Measurements from ENCODE around the gene HSD17B4.

DNA sequence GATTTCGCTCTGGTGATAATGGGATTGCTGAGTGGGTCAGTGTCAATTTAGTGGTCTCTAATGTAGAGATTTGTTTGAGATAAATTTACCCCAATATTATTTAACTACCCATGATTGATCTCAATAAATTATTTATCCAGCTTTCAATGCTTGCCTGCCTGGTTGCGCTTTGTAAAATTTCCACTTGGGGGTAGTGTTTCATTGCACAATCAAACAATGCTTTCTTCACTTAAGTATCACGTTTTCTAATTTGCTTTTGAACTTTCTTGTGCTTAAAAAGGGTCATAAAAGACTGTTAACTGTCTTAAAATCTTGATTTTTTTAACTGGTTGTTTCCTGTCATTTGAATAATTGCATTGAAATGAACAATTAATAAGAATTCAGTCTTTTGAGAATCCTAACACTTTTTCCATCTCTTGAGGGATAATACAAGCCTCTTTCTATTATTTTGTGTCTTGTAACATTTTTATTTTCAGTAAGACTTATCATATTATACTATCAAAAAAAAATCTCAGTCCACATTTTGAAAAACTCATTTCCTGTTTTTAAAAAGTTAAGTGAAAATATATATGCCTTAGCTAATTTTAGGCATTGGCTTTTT, 18.7 kb downstream of the HSD17B4 start:
- no peak for TF ChIP-seq REST (IDR thresholded peaks at IDR 0.05; ENCODE audit: insufficient read depth in 1 of 2, low read depth in 2 of 2, low read length in 1 of 2)
- no peak for TF ChIP-seq POLR2AphosphoS5 (IDR thresholded peaks at IDR 0.05; ENCODE audit: low read depth, low read length)
- TF ChIP-seq, protein P1, sequence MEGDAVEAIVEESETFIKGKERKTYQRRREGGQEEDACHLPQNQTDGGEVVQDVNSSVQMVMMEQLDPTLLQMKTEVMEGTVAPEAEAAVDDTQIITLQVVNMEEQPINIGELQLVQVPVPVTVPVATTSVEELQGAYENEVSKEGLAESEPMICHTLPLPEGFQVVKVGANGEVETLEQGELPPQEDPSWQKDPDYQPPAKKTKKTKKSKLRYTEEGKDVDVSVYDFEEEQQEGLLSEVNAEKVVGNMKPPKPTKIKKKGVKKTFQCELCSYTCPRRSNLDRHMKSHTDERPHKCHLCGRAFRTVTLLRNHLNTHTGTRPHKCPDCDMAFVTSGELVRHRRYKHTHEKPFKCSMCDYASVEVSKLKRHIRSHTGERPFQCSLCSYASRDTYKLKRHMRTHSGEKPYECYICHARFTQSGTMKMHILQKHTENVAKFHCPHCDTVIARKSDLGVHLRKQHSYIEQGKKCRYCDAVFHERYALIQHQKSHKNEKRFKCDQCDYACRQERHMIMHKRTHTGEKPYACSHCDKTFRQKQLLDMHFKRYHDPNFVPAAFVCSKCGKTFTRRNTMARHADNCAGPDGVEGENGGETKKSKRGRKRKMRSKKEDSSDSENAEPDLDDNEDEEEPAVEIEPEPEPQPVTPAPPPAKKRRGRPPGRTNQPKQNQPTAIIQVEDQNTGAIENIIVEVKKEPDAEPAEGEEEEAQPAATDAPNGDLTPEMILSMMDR (IDR thresholded peaks at IDR 0.05), result peak; percentile 76; the same call in 1 of the 2 replicates
- no peak for TF ChIP-seq SIN3A (IDR thresholded peaks at IDR 0.05; ENCODE audit: borderline replicate concordance, insufficient read depth, low read depth, low read length)
